Measurements from ENCODE around the gene ITIH3.

DNA sequence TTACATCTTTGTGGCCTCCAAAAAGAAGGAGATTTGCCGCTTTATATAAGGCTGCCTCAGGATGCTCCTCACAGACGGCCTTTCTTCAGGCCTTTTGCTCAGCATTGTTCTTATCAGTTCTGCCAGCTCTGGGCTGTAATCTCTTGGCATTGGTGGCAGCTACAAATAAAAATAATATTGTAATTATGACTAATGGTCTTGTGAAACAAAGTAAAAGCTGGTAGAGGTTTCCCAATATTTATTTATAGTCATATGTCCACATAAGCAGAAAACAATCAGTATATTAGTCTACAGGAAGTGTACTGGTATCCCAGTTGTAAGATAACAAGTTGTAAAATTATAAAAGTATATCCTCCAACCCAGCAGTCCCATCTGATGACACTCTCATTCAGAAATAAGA, 31.1 kb upstream of the ITIH3 start:
- TF ChIP-seq, protein P1, sequence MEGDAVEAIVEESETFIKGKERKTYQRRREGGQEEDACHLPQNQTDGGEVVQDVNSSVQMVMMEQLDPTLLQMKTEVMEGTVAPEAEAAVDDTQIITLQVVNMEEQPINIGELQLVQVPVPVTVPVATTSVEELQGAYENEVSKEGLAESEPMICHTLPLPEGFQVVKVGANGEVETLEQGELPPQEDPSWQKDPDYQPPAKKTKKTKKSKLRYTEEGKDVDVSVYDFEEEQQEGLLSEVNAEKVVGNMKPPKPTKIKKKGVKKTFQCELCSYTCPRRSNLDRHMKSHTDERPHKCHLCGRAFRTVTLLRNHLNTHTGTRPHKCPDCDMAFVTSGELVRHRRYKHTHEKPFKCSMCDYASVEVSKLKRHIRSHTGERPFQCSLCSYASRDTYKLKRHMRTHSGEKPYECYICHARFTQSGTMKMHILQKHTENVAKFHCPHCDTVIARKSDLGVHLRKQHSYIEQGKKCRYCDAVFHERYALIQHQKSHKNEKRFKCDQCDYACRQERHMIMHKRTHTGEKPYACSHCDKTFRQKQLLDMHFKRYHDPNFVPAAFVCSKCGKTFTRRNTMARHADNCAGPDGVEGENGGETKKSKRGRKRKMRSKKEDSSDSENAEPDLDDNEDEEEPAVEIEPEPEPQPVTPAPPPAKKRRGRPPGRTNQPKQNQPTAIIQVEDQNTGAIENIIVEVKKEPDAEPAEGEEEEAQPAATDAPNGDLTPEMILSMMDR (IDR thresholded peaks at IDR 0.05), result no peak
- no peak for TF ChIP-seq ZFX (IDR thresholded peaks at IDR 0.05; ENCODE audit: borderline replicate concordance)

Measured in 22Rv1 (cell line).